Progenitor cell of endocrine pancreas (in vitro differentiated cells): Measurements from ENCODE around the gene TMEM240. TPM values are rescaled to one million over a fixed set of nuclear protein-coding genes. Genes with fewer than 3 reads are reported as not detected.

Source experiments
- DNase-seq: peaks from one replicate; pipeline ENCODE4 v3.0.0; 2021; ENCODE audit warnings: low spot score; ENCODE audit not compliant: unreplicated experiment
- H3K27ac Mint-ChIP-seq: 2 replicates; pipeline ENCODE4 v1.8.0; 2021; ENCODE audit warnings: mild to moderate bottlenecking, moderate library complexity, mixed read lengths
- H3K27me3 Mint-ChIP-seq: 2 replicates; pipeline ENCODE4 v1.8.0; 2021; ENCODE audit warnings: mixed read lengths
- H3K36me3 Mint-ChIP-seq: 2 replicates; pipeline ENCODE4 v1.8.0; 2022; ENCODE audit warnings: mixed read lengths; ENCODE audit not compliant: insufficient read depth
- H3K4me1 Mint-ChIP-seq: 2 replicates; pipeline ENCODE4 v1.8.0; 2021; ENCODE audit warnings: low read depth, mixed read lengths
- H3K4me3 Mint-ChIP-seq: 2 replicates; pipeline ENCODE4 v1.8.0; 2021; ENCODE audit warnings: low read depth, mild to moderate bottlenecking, moderate library complexity, mixed read lengths
- H3K9me3 Mint-ChIP-seq: 2 replicates; pipeline ENCODE4 v1.8.0; 2021; ENCODE audit warnings: low read depth, mixed read lengths
- total RNA-seq: library from RNA; stranded (reverse); gene quantifications from 2 replicates; pipeline ENCODE4 v1.2.1, GENCODE V29; 2021
- TF ChIP-seq, protein P1 (sequence below): fragments of 200-600 bp; sonication (generic); IDR thresholded peaks from one replicate; pipeline ENCODE4 v1.5.0; 2021; ENCODE audit warnings: antibody characterized with exemption, mild to moderate bottlenecking; ENCODE audit not compliant: unreplicated experiment

TMEM240 gene
- total RNA-seq, 1 donor from 2014 or later, result 6.6 TPM

GRCh38 chr1:1547011-1547410 lies 6.6 kb upstream of the TMEM240 start:
- TF ChIP-seq, protein P1, sequence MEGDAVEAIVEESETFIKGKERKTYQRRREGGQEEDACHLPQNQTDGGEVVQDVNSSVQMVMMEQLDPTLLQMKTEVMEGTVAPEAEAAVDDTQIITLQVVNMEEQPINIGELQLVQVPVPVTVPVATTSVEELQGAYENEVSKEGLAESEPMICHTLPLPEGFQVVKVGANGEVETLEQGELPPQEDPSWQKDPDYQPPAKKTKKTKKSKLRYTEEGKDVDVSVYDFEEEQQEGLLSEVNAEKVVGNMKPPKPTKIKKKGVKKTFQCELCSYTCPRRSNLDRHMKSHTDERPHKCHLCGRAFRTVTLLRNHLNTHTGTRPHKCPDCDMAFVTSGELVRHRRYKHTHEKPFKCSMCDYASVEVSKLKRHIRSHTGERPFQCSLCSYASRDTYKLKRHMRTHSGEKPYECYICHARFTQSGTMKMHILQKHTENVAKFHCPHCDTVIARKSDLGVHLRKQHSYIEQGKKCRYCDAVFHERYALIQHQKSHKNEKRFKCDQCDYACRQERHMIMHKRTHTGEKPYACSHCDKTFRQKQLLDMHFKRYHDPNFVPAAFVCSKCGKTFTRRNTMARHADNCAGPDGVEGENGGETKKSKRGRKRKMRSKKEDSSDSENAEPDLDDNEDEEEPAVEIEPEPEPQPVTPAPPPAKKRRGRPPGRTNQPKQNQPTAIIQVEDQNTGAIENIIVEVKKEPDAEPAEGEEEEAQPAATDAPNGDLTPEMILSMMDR, result no peak
- H3K4me3 Mint-ChIP-seq, result no peak overlapping the region
- no peak for DNase-seq
- H3K9me3 Mint-ChIP-seq, result no peaks in the 10 kb centered on the region
- no peak overlapping the region for H3K27ac Mint-ChIP-seq
- no peaks in the 10 kb centered on the region for H3K27me3 Mint-ChIP-seq
- H3K4me1 Mint-ChIP-seq, result no peaks in the 10 kb centered on the region
- H3K36me3 Mint-ChIP-seq, result peaks cover 1% of the 10 kb centered on the region

GRCh38 chr1:1545946-1546737 lies 5.7 kb upstream of the TMEM240 start:
- no peak for DNase-seq
- Mint-ChIP-seq H3K4me3 (no peak overlapping the region), H3K4me1 (no peaks in the 10 kb centered on the region), H3K27me3 (no peaks in the 10 kb centered on the region), H3K9me3 (no peaks in the 10 kb centered on the region), H3K27ac (no peak overlapping the region), H3K36me3 (peaks cover 6% of the 10 kb centered on the region)
- TF ChIP-seq, protein P1, result no peak

GRCh38 chr1:1544544-1544943 lies 4.1 kb upstream of the TMEM240 start:
- no peak overlapping the region for H3K27ac Mint-ChIP-seq
- no peaks in the 10 kb centered on the region for H3K9me3 Mint-ChIP-seq
- H3K36me3 Mint-ChIP-seq, result peaks cover 6% of the 10 kb centered on the region
- no peak overlapping the region for H3K4me3 Mint-ChIP-seq
- DNase-seq, result no peak
- TF ChIP-seq, protein P1, result no peak
- H3K4me1 Mint-ChIP-seq, result no peaks in the 10 kb centered on the region
- no peaks in the 10 kb centered on the region for H3K27me3 Mint-ChIP-seq

DNA sequence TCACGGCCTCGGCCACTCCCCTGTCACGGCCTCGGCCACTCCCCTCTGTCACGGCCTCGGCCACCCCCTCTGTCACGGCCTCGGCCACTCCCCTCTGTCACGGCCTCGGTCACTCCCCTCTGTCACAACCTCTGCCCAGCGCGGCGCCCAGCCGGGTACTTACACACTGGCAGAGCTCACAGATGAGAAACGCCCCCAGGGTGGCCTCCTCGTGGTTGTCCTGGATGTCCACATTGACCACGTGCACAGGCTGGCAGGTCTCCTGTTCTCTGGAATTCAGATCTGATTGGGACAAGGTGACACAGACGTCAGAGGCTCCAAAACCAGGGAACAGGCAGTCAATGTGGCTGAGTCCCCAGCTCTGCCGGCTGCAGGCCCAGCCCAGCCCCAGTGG lies 3.3 kb upstream of the TMEM240 start:
- DNase-seq, result no peak
- Mint-ChIP-seq H3K36me3 (peaks cover 6% of the 10 kb centered on the region), H3K4me3 (no peak overlapping the region), H3K27me3 (no peaks in the 10 kb centered on the region), H3K27ac (no peak overlapping the region), H3K4me1 (no peaks in the 10 kb centered on the region), H3K9me3 (no peaks in the 10 kb centered on the region)
- TF ChIP-seq, protein P1, result no peak

DNA sequence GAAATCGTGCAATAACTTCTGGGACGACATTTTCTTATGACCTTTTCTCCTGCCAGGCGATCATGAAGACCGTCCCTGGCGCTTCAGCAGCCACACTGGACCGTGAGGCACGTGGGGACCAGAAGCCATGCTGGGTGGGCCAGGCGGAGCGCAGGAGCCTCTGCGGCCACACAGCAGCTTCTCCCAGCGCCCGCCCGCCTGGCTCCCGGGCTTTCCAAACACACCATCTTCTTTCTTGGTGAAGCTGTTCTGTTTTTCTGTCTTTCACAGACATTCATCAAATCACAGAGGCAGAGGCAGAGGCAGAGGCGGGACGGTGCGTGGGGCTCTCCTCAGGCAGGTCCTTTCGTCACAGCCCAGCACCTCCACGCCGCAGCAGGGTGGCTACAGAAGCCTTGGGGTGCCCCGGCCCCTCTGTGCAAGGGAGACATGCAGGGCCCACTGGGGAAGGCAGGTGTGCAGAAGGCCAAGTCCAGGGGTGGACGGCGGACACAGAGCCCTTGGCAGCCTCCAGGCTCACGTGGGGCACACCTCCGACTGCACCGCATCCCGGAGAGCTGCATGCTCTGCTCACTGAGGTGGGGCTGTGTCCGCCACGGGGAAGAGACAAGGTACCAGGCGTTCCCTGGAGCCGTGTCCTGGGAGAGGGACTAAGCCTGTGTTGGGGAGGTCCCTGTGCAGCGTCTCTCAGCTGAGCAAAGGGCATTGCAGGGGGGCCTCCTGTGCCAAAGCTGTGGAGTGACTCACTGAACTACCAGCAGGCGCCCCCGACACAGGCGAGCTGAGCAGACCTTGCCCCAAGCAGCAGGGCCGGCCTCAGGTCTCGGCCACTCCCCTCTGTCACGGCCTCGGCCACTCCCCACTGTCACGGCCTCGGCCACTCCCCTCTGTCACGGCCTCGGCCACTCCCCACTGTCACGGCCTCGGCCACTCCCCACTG lies 2.6 kb upstream of the TMEM240 start:
- Mint-ChIP-seq H3K4me3 (no peak overlapping the region), H3K4me1 (no peaks in the 10 kb centered on the region), H3K27me3 (no peaks in the 10 kb centered on the region), H3K9me3 (no peaks in the 10 kb centered on the region), H3K36me3 (peaks cover 6% of the 10 kb centered on the region), H3K27ac (no peak overlapping the region)
- TF ChIP-seq, protein P1, result no peak
- DNase-seq, result no peak
